T-helper 2 cell (primary cell): ENCODE data around the gene FXYD6.
"Not testable (repeated sequence)": the region's sequence is repeated elsewhere in the genome, so short reads cannot be mapped to it uniquely, and the experiment has no call there.

Experiments
- DNase-seq, 5 experiments: peaks; one replicate each; pipeline versions ENCODE4 v3.0.0 to v3.0.0-alpha.2; 2012 to 2022

Gene FXYD6

GRCh38 chr11:117868815-117869561, 7.5 kb downstream of the FXYD6 start:
- no peak for DNase-seq

- DNase-seq: no peak
These were observed 8.4 kb downstream of the FXYD6 start for GRCh38 chr11:117868088-117868487.

DNA sequence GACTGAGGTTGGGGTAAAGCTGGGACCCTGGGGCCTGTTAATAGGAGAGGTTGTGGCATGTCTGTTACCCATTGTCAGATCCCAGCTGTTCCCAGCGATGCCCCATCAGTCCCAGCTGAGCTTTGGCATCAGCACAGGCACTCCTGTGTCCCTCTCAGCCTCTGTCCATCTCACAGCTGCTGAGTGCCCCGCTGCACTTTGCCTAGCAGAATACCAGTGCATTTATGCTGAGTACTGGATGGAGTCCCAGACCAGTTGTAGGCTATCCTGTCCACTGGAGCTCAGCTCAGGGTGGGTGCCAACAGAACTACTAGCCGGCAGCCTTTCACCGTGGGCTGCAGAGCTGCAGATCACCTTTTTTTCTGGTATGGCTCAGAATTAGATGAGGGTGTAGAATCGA, 9.9 kb downstream of the FXYD6 start:
- DNase-seq: no peak

GRCh38 chr11:117865546-117865945, 10.9 kb downstream of the FXYD6 start:
- not testable (repeated sequence) for DNase-seq

GRCh38 chr11:117863383-117863782, 13.1 kb downstream of the FXYD6 start:
- no peak for DNase-seq

DNA sequence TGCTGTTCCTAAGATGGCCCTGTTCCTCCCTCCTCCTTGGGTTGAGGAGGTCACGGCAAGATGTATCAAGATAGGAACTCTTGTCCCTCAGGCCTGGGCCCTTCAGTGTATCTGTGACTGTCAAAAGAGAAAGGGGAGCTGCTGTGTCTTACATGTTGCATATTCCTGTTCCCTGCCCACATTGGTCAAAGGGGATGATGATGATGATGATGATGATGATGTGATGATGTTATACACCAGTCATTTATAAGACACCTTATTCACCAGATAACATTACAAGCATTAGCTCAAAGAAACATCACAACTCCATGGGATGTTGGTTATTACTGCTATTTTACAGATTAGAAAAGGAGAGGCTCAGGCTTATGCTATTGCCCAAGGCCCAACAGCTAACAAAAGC, 13.7 kb downstream of the FXYD6 start:
- DNase-seq: no peak

DNA sequence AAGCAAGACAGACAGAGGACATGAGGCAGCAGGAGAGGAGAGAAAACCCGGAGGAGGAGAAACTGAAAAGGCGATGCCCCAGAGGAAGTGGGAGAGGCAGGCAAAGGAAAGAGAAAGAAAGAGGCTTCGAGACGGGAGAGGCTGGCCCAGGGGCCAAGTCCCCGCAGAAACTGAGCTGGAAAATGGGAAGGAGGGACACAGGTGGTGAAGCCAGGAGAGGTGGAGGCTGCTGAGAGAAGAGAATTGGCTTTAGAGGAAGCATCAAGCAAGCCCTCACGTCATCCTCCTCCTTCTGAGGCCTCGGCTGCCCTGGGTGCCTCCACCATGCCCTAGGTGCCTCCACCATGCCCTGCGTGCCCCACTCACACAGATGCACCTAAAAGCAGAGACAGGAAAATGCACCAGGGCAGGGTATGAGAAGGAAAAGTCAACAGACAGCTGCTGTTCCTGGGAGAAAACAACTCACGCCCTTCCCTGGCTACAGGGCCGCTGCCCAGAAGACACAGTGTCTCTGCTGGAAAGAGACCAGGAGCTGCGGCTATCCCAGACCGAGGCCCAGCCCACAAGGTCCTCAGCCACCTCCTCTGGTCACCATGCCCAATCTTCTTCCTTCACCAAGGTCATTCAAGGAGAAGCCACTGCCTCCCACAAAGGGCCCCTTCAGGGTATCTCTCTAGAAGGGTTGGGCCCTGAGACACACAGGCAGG, 14.3 kb downstream of the FXYD6 start:
- no peak for DNase-seq

DNA sequence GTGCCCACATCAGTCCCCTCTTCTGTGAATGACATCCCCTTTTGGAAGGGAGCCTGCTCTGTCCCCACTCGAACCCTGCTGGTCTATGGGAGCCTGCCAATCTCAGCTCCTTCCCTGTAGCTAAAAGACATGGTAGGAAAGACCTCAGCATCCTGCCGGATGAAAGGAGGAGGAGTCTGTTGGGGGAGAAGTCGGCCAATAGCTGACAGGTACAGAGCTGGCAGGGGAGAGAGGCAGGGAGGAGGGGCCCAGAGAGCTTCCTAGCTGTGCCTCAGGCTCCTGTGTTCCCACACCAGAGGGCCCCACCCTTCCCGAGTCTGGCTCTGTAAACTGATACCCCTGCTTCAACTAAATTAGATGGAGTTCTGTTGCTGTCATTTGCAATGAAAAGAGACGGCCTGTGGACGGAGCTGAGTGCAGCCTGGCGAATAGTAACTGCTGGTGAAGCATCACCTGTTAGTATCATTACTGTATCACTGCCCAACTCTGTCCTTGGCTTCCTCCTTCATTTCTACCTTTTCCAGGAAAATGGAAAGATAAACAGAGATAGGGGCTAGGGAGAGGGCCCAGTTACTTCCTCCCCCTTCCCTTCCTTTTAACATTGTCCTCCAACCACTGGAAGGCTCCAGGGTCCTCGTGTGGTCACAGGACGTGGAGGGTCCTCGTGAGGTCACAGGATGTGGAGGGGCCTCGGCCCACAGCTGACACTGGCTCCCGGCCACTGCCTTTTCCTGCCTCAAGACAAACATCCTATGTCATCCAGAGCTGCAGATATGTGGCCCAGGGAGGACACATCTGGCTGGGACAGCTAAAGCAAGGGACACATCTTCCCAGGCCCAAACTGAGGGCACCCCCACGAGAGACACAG, 15.1 kb downstream of the FXYD6 start:
- no peak for DNase-seq

DNA sequence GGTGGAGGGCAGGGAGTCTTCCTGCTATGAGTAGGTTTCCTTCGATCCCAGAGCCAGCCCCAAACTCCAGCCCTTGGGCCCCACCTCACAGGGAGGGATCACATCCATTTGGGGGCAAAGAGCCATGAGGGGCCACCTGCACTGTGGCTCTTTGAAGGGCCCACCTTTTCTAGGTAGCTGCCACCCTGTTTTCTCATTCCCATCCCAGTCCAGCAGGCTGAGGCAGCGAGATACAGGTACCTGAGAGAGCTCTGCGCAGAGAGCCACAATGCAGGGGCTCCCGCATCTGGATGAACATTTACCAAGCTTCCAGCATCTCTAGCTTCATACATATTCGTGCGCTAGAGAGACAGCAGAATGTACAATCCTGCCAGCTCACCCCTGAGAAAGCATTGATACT, 16.3 kb downstream of the FXYD6 start:
- no peak for DNase-seq

DNA sequence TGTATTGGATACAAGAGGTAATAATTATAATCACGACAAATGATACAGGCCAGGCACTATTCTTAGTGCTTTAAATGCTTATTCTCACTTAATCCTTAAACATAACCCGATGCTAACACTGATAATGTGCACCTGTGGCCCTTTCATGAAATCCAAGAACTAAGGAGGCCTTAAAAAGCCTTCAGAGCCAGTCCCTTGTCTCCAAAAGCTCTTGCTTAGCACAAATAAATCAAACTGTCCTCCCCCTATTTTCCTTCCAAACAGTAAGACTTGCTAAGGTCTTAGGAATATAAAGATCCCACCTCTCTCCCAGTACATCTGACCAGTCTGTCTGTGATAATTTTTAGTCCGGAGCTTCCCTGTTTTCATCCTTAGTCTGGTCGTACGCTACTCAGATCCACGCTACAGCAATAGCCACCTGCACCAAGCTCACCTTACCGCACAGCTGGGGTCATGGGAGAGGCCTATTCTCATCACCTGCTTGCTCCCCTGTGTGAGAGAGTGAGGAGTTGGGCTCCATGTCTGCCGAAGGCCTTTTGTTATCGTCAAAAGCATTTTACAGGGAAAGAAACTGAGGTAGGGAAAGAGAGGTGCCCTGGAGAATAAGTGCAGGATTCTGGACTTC, 16.9 kb downstream of the FXYD6 start:
- no peak for DNase-seq

DNA sequence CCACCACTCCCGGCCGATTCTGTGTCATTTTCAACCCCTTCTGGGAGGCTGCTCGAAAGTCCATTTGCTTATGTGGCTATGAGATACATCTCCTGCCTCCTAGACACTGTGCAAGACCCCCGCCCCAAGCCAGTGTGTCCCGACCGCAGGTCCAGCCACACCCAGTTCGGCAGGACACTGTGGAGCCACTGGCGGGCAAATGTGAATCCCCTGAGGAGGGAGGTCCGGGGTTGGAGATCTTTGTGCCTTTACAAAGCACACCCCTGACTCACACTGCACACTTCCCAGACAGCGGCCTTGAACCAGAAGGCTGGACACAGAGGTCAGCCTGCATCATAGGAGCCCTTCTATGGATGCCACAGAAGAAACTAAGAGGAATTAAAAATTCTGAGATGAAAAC, 17.4 kb downstream of the FXYD6 start:
- DNase-seq: no peak

DNA sequence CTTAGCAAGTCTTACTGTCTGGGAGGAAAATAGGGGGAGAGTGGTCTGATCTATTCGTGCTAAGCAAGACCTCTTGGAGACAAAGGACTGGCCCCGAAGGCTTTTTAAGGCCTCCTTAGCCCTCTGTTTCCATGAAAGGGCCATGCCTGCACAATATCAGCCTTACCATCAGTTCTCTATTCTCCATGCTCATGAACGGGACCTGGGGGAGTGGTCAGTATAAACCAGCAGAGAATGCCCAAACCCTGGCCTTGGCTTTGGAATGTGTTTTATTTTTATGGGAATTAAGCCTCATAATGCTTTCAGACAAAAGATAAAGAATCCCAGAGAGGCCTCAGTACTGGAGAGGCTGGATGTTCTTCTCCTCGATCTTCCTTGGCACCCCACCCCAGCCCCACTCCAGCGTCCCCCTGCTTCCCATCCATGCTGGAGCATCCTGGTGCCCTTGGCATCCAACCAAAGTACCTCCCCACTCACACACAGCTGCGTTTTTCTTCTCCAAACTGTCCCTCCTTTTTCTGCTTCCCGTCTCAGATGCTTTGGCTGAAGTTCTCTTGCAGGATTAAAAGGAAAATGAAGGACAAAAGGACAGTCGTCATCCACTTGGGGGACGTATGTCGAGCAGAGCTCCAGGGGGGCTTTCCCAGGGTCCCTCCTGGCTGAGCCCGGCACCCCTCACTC, 18.6 kb downstream of the FXYD6 start:
- DNase-seq: no peak

DNA sequence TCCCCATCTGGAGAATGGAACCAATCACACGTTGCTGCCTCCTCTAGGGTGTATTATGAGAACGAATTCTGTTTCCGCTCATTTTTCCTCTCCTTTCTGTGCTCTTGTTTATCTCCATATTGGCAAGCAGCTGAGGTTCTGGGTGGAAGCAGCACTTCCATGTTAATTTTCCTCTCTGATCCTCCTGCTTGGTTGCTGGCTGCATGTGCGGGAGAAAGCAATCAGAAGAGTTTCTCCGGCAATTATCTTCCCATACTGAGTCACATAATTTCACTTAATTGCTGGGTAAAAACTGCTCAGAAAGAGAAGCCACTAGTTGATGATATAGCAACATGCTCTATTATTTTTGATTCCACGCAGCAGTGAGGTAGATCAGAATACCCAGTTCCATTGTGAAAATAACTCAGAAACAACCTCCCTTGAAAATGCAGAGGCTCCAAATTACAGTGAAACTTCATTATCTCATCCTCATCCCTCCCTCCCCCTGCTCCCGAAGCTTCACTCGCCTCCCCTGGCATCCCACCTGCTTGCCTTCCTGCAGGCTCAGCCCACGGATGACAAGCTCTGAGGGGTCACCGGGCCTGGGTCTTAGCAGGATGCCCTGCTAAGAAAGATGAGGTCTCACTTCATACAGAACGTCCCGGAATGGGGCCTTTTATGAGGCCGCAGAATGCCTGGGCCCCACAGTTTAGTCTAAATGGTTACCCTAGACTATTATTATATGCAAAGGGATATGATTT, 20.4 kb downstream of the FXYD6 start:
- no peak for DNase-seq

DNA sequence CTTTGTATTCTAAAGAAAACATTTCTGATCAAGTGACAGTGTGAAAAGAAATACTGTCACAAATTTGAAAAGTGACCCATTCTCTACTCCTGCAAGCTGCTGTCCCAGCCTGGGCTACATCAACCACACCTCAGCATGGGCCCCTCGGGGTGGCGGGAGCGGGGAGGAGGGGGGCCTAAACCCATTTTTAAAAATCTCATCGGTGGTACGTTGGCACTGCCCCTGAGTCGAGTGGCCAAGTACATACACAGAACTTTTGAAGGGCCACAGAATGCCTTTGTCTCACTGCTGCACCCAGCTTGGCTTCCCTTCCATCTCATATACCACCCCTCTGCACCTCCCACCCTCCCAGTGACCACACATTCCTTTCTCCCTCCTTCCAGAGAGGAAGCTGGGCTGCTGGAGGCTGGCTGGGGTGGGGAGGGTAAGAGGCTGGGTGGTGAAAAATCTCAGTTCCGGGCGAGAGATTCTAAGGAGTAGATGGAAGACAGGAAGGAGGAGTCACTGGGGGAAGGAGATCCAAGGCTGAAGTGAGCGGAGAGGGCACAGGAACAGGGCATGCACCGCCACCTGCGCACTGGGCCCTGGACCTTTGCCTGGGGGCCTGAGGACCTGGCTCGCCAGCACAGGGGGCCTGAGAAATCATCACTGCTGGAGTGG, 21.1 kb downstream of the FXYD6 start:
- no peak for DNase-seq

DNA sequence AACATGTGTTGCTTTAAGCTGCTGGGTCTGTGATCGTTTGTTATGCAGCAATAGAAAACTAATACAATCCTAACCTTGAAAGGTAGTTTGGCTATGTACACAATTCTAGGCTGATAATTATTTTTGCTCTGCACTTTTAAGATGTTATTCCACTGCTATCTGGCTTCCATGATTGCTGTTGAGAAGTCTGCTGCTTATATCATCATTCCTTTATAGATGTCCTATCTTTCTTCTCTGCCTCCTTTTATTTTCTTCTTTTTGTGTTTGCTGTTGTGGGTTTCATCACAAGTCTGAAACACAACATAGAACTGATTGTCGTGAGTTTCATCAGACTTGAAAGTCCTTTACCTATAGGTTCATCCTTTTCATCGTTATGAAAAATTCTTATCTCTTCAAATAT, 24.1 kb downstream of the FXYD6 start:
- no peak for DNase-seq

GRCh38 chr11:117851852-117852251, 24.6 kb downstream of the FXYD6 start:
- DNase-seq: no peak

DNA sequence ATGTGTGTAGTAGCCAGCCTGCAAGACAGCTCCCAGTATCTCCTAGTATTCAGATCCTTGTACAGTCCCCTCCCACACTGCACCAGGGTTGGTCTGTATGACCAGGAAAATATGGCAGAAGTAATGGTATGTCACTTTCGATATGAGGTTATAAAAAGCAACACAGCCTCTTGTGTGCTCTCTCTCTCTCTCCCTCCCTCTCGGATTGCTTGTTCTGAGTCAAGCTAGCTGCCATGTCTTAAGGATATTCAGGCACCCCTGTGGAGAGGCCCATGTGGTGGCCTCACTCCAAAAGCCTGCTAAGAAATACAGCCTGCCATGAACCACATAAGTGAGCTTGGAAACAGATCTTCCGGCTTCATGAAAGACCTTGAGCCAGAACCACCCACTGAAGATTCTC, 25.4 kb downstream of the FXYD6 start:
- DNase-seq: no peak

DNA sequence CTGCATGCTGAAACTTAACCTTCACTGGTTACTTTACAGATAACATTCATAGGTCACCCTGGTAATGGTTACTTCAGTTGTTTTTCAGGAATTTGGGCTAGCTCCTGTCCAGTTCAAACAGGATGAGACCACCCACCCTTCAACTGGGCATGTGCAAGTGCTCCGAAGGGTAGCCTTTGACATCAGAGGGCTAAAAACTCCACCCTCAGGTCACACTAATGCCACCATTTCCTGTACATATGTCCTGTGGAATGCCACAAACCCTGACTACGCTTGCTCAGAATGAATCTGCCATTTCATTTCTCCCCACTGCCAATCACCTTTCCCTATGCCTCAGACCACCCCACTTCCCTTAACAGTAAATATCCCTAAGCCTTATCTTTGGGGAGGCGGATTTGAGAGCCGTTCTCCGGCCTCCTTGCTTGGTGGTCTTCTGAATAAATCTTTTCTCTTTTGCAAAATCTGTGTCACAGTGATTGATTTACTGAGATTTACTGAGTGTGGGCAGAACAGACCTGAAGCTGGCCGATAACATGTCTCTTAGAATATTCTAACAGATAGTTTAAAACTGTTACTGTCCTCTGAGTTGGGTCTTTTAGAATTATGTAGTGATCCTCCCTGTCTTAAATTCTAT, 26.6 kb downstream of the FXYD6 start:
- DNase-seq: no peak

DNA sequence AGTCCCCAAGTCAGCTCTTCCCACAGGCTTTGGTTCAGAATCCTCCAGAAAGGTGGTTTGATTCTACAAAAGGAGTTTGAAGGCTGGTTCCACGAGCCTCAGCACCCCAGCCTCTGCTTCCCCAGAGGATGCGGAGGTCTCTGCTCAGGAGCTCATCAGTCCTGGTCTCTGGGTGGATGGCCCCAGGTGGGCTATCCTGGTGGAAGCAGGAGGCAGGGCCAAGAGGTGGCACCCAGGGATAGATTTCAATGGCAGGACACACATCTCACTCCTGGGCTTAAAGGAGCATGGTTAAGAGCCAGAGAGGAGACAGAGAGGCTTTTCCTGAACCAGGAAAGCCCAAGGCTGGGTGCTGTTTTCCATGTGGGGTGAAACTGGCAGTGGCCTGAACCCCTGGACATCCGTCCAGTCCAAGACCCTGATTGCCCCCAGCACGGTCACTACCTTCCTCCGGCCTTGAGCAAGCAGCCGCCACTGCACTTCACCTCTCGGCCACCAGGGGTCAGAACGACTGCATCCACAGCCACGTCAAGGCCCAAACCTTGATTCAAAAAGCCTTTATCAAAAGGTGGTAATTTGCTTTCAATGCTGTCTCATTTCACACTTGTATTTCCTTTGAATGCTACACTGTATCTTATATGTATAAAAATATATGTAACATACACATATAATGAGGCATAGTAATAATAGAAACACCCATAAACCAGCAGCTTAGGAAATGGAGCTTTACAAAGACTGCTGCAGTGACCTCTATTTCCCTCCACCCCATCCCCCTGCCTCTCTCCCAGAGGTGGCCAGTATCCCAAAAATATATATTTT, 32.6 kb downstream of the FXYD6 start:
- peak; percentile 52 to 79 (median 72) for DNase-seq
